B cell (primary cell): ENCODE results near the gene EXOC3. TPM values are rescaled to one million over a fixed set of nuclear protein-coding genes. Genes with fewer than 3 reads are reported as not detected.
"Not testable (repeated sequence)": the region's sequence is repeated elsewhere in the genome, so short reads cannot be mapped to it uniquely, and the experiment has no call there.

ENCODE experiments used
- ATAC-seq: fragments of 200-7000 bp; cut with Tn5 transposase; one replicate; pipeline ENCODE4 v1.10.0; 2021; ENCODE audit warnings: low read depth, mild to moderate bottlenecking, moderate number of reproducible peaks, moderate library complexity
- CTCF ChIA-PET: fragments of 350-600 bp; sonication (Branson Sonifier 250); formaldehyde crosslinking; loops from one replicate; lab custom pipeline; 2021; ENCODE audit warnings: antibody characterized with exemption, inconsistent platforms; lab: Charles Lee
- POLR2A ChIA-PET: fragments of 350-600 bp; sonication (Branson Sonifier 250); formaldehyde crosslinking; loops from one replicate; lab custom pipeline; 2021; ENCODE audit warnings: antibody characterized with exemption; lab: Charles Lee
- DNase-seq: peaks from one replicate; pipeline ENCODE4 v3.0.0; 2013
- H2AFZ ChIP-seq: 2 replicates; pipeline ENCODE4 v1.6.1; 2012; ENCODE audit warnings: mild to moderate bottlenecking, low read depth, low read length; ENCODE audit not compliant: insufficient read depth, poor library complexity, severe bottlenecking
- H3K27ac ChIP-seq, 2 donors: 1 replicate in 1 of 2; 2 replicates in 1 of 2; pipeline ENCODE4 v1.5.1; 2012 to 2013; ENCODE audit warnings: low read length in 2 of 2, mild to moderate bottlenecking in 2 of 2, moderate library complexity in 1 of 2
- H3K27me3 ChIP-seq, 4 experiments: fragments of 200-600 bp in 1 of 4; sonication (generic) in 1 of 4; replicated peaks in 1 of 4; 1 replicate in 2 of 4; 2 replicates in 2 of 4; pipeline versions ENCODE4 v1.6.1 to v1.7.0; 2013 to 2016; ENCODE audit warnings: low read length in 3 of 4, mild to moderate bottlenecking in 2 of 4, mixed read lengths in 1 of 4, moderate library complexity in 1 of 4; ENCODE audit not compliant: insufficient read depth in 4 of 4, control insufficient read depth in 3 of 4; ENCODE audit errors: control extremely low read depth in 1 of 4
- H3K36me3 ChIP-seq, 2 experiments: replicated peaks in 1 of 2; 1 replicate in 1 of 2; 2 replicates in 1 of 2; pipeline versions ENCODE4 v1.6.1 to v1.7.1; 2013; ENCODE audit warnings: low read length in 1 of 2; ENCODE audit not compliant: insufficient read depth in 2 of 2, control insufficient read depth in 1 of 2; ENCODE audit errors: control extremely low read depth in 1 of 2, extremely low read depth in 1 of 2
- H3K4me1 ChIP-seq, 2 donors: fragments of 200-600 bp in 1 of 2; sonication (generic) in 1 of 2; 1 replicate in 1 of 2; 2 replicates in 1 of 2; pipeline versions ENCODE4 v1.5.1 to v1.6.1; 2013 to 2017; ENCODE audit warnings: low read length in 2 of 2; ENCODE audit not compliant: control insufficient read depth in 2 of 2, insufficient read depth in 2 of 2
- H3K4me2 ChIP-seq: replicated peaks from 2 replicates; pipeline ENCODE3; 2012; ENCODE audit warnings: mild to moderate bottlenecking, low read depth, low read length; ENCODE audit not compliant: poor library complexity, severe bottlenecking
- H3K4me3 ChIP-seq, 5 experiments: fragments of 200-600 bp in 1 of 5; sonication (generic) in 1 of 5; 1 replicate in 3 of 5; 2 replicates in 2 of 5; pipeline versions ENCODE4 v1.5.1 to v1.7.0; 2011 to 2016; ENCODE audit warnings: low read length in 4 of 5, mild to moderate bottlenecking in 4 of 5, low read depth in 2 of 5, control low read depth in 1 of 5, moderate library complexity in 1 of 5; ENCODE audit not compliant: insufficient read depth in 1 of 5; ENCODE audit errors: control extremely low read depth in 1 of 5, extremely low read depth in 1 of 5
- H3K79me2 ChIP-seq: fragments of 200-600 bp; sonication (generic); one replicate; pipeline ENCODE4 v1.6.0; 2016; ENCODE audit warnings: low read length; ENCODE audit not compliant: control insufficient read depth, insufficient read depth
- H3K9ac ChIP-seq: fragments of 200-600 bp; sonication (generic); 2 replicates; pipeline ENCODE4 v1.6.1; 2017; ENCODE audit warnings: mild to moderate bottlenecking, low read length, moderate library complexity
- H3K9me3 ChIP-seq, 3 donors: one replicate each; pipeline versions ENCODE4 v1.6.1 to v1.7.1; 2013; ENCODE audit warnings: low read length in 2 of 3; ENCODE audit not compliant: control insufficient read depth in 2 of 3, insufficient read depth in 1 of 3; ENCODE audit errors: control extremely low read depth in 1 of 3
- H4K20me1 ChIP-seq: 2 replicates; pipeline ENCODE4 v1.6.0; 2012; ENCODE audit warnings: mild to moderate bottlenecking, low read length; ENCODE audit not compliant: insufficient read depth, control insufficient read depth, poor library complexity, severe bottlenecking
- H3K27ac Mint-ChIP-seq: one replicate; pipeline ENCODE4 v1.8.0; 2021; ENCODE audit warnings: mixed read lengths
- H3K27me3 Mint-ChIP-seq: one replicate; pipeline ENCODE4 v1.8.0; 2021; ENCODE audit warnings: mixed read lengths
- H3K4me1 Mint-ChIP-seq: one replicate; pipeline ENCODE4 v1.8.0; 2021; ENCODE audit warnings: mixed read lengths
- H3K4me3 Mint-ChIP-seq: one replicate; pipeline ENCODE4 v1.8.0; 2021; ENCODE audit warnings: mixed read lengths
- H3K9me3 Mint-ChIP-seq: one replicate; pipeline ENCODE4 v1.8.0; 2022; ENCODE audit warnings: mixed read lengths; ENCODE audit not compliant: insufficient read depth
- EZH2 ChIP-seq: IDR thresholded peaks from 2 replicates; pipeline ENCODE4 v1.6.1; 2012; ENCODE audit warnings: borderline replicate concordance, low read depth, mild to moderate bottlenecking, moderate library complexity, low read length; ENCODE audit not compliant: insufficient read depth, poor library complexity, severe bottlenecking
- WGBS: methylation state at CpG from one replicate; pipeline ENCODE4 v1.1.5; 2013; ENCODE audit warnings: missing lambda C conversion rate; ENCODE audit not compliant: insufficient coverage; 5-methylcytosine and 5-hydroxymethylcytosine counted together
- intact Hi-C: fragments of 100-400 bp; cut with micrococcal nuclease; formaldehyde crosslinking; loops from one replicate; pipeline ENCODE4 v1.10.0; 2022
- polyA plus RNA-seq: library from polyadenylated mRNA; depleted of rRNA; stranded (reverse); fragments of >200 nt; gene quantifications from 2 replicates; pipeline ENCODE4 v1.2.3, GENCODE V29; 2012
- total RNA-seq, 2 donors: library from RNA; stranded (reverse); fragments of 120-200 nt in 1 of 2; gene quantifications; 1 replicate in 1 of 2; 2 replicates in 1 of 2; pipeline versions ENCODE4 v1.2.3 to v1.2.4, GENCODE V29; 2013 to 2022
- TF ChIP-seq, protein P1 (sequence below): fragments of 200-600 bp; IDR thresholded peaks from one replicate; pipeline ENCODE4 v1.8.0; 2022; ENCODE audit warnings: antibody characterized with exemption, mild to moderate bottlenecking

EXOC3 gene
- total and polyA plus RNA-seq, 2 donors (not counting 1 experiment from before 2014, with no cell fraction given): 44.0 to 97.1 TPM

- CTCF ChIA-PET, POLR2A ChIA-PET, H3K9me3 Mint-ChIP-seq, ATAC-seq, H3K4me1 ChIP-seq, DNase-seq, H3K4me2 ChIP-seq, H4K20me1 ChIP-seq, H3K4me3 Mint-ChIP-seq, H3K4me3 ChIP-seq, H2AFZ ChIP-seq, H3K27ac Mint-ChIP-seq, H3K79me2 ChIP-seq, H3K4me1 Mint-ChIP-seq, H3K9ac ChIP-seq, H3K36me3 ChIP-seq, intact Hi-C loops, H3K27ac ChIP-seq: not testable (repeated sequence)
- H3K9me3 ChIP-seq: peaks cover 0 to 16% (median 0%) of the 10 kb centered on the region in 3 donors
- H3K27me3 Mint-ChIP-seq: peaks cover 28% of the 10 kb centered on the region
- H3K27me3 ChIP-seq: peaks cover 0 to 17% (median 0%) of the 10 kb centered on the region in 4 experiments
- WGBS: 99% methylated on average over 42 of the region's 42 CpGs
Observed at GRCh38 chr5:507986-508575, 65.1 kb downstream of the EXOC3 start.

- H3K4me1 ChIP-seq: no peaks in the 10 kb centered on the region
- TF ChIP-seq EZH2: no peak
- TF ChIP-seq, protein P1, sequence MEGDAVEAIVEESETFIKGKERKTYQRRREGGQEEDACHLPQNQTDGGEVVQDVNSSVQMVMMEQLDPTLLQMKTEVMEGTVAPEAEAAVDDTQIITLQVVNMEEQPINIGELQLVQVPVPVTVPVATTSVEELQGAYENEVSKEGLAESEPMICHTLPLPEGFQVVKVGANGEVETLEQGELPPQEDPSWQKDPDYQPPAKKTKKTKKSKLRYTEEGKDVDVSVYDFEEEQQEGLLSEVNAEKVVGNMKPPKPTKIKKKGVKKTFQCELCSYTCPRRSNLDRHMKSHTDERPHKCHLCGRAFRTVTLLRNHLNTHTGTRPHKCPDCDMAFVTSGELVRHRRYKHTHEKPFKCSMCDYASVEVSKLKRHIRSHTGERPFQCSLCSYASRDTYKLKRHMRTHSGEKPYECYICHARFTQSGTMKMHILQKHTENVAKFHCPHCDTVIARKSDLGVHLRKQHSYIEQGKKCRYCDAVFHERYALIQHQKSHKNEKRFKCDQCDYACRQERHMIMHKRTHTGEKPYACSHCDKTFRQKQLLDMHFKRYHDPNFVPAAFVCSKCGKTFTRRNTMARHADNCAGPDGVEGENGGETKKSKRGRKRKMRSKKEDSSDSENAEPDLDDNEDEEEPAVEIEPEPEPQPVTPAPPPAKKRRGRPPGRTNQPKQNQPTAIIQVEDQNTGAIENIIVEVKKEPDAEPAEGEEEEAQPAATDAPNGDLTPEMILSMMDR: no peak
- ChIA-PET POLR2A (no interaction called here), CTCF (no interaction called here)
- H2AFZ ChIP-seq: no peak overlapping the region
- no peak for DNase-seq
- Mint-ChIP-seq H3K4me1 (no peaks in the 10 kb centered on the region), H3K4me3 (no peak overlapping the region), H3K27me3 (peaks cover 24% of the 10 kb centered on the region), H3K27ac (no peak overlapping the region), H3K9me3 (no peaks in the 10 kb centered on the region)
- H4K20me1 ChIP-seq: no peaks in the 10 kb centered on the region
- no peak overlapping the region for H3K4me3 ChIP-seq
- H3K36me3 ChIP-seq: no peaks in the 10 kb centered on the region
- intact Hi-C loops: no loop called here
- 94% methylated on average over 22 of the region's 22 CpGs for WGBS
- no peak for ATAC-seq
- H3K4me2 ChIP-seq: no peak overlapping the region
- H3K9ac ChIP-seq: no peak overlapping the region
- H3K27ac ChIP-seq: no peak overlapping the region
- H3K79me2 ChIP-seq: no peaks in the 10 kb centered on the region
- peaks cover 0 to 13% (median 0%) of the 10 kb centered on the region in 3 donors for H3K9me3 ChIP-seq
- H3K27me3 ChIP-seq: peaks cover 0 to 10% (median 0%) of the 10 kb centered on the region in 4 experiments
Observed at GRCh38 chr5:509611-510185, 66.7 kb downstream of the EXOC3 start.
